Fibroblast of skin of back (primary cell): ENCODE measurements around the gene NFIC.
A peak's percentile ranks its signal among the peaks of the same experiment; 100 is the strongest.
"Not testable (repeated sequence)": the region's sequence is repeated elsewhere in the genome, so short reads cannot be mapped to it uniquely, and the experiment has no call there.

Source experiments
- DNase-seq: peaks from one replicate; pipeline ENCODE4 v3.0.0-alpha.2; 2013

The NFIC gene

GRCh38 chr19:3338541-3339181 is 27.7 kb upstream of the NFIC start:
- DNase-seq, result no peak

GRCh38 chr19:3340340-3340739 is 26.0 kb upstream of the NFIC start:
- no peak for DNase-seq

GRCh38 chr19:3342246-3342645 is 24.1 kb upstream of the NFIC start:
- DNase-seq, result no peak

GRCh38 chr19:3342962-3343361 is 23.4 kb upstream of the NFIC start:
- not testable (repeated sequence) for DNase-seq

- peak; percentile 73 for DNase-seq
Observed at GRCh38 chr19:3343619-3344502, 22.5 kb upstream of the NFIC start.

- DNase-seq, result no peak
Observed at GRCh38 chr19:3344608-3345598, 21.5 kb upstream of the NFIC start.

GRCh38 chr19:3345850-3346460 is 20.4 kb upstream of the NFIC start:
- DNase-seq, result no peak

- DNase-seq, result peak; percentile 79
Observed at GRCh38 chr19:3346677-3347353, 19.6 kb upstream of the NFIC start.

- no peak for DNase-seq
Observed at GRCh38 chr19:3348042-3348441, 18.3 kb upstream of the NFIC start.

GRCh38 chr19:3348469-3348868 is 17.9 kb upstream of the NFIC start:
- not testable (repeated sequence) for DNase-seq

- DNase-seq, result peak; percentile 37
Observed at GRCh38 chr19:3350014-3350663, 16.2 kb upstream of the NFIC start.

- DNase-seq, result no peak
Observed at GRCh38 chr19:3351702-3352447, 14.5 kb upstream of the NFIC start.

- DNase-seq, result no peak
Observed at GRCh38 chr19:3353493-3353892, 12.9 kb upstream of the NFIC start.

GRCh38 chr19:3356805-3357204 is 9.6 kb upstream of the NFIC start:
- DNase-seq, result no peak

- DNase-seq, result no peak
Observed at GRCh38 chr19:3357271-3357991, 9.0 kb upstream of the NFIC start.

GRCh38 chr19:3357992-3358688 is 8.2 kb upstream of the NFIC start:
- DNase-seq, result no peak

- DNase-seq, result no peak
Observed at GRCh38 chr19:3358689-3359014, 7.7 kb upstream of the NFIC start.

- peak; percentile 63 for DNase-seq
Observed at GRCh38 chr19:3359015-3359918, 7.1 kb upstream of the NFIC start.
